ENCODE measurements around the gene TSHZ2.

TSHZ2 gene

GRCh38 chr20:53330601-53331140 is 358.5 kb downstream of the TSHZ2 start:
- DNase-seq, result no peak

- no peak for DNase-seq
These were observed 359.2 kb downstream of the TSHZ2 start for GRCh38 chr20:53331151-53331973.

- no peak for DNase-seq
These were observed 360.1 kb downstream of the TSHZ2 start for GRCh38 chr20:53332022-53332837.

- DNase-seq, result no peak
These were observed 362.7 kb downstream of the TSHZ2 start for GRCh38 chr20:53334861-53335260.

GRCh38 chr20:53335555-53335954 is 363.4 kb downstream of the TSHZ2 start:
- no peak for DNase-seq

GRCh38 chr20:53336892-53337291 is 364.7 kb downstream of the TSHZ2 start:
- no peak for DNase-seq

- no peak for DNase-seq
These were observed 365.4 kb downstream of the TSHZ2 start for GRCh38 chr20:53337390-53338101.

GRCh38 chr20:53338716-53339115 is 366.6 kb downstream of the TSHZ2 start:
- DNase-seq, result no peak

- DNase-seq, result no peak
These were observed 370.3 kb downstream of the TSHZ2 start for GRCh38 chr20:53342429-53342828.

GRCh38 chr20:53343448-53343847 is 371.3 kb downstream of the TSHZ2 start:
- DNase-seq, result no peak

GRCh38 chr20:53344891-53345290 is 372.7 kb downstream of the TSHZ2 start:
- no peak for DNase-seq

GRCh38 chr20:53345536-53346334 is 373.6 kb downstream of the TSHZ2 start:
- DNase-seq, result no peak

- DNase-seq, result no peak
These were observed 374.1 kb downstream of the TSHZ2 start for GRCh38 chr20:53346335-53346648.

GRCh38 chr20:53349730-53350129 is 377.6 kb downstream of the TSHZ2 start:
- DNase-seq, result no peak

- DNase-seq, result no peak
These were observed 380.7 kb downstream of the TSHZ2 start for GRCh38 chr20:53352727-53353440.

GRCh38 chr20:53354314-53354713 is 382.2 kb downstream of the TSHZ2 start:
- DNase-seq, result no peak

GRCh38 chr20:53355790-53356189 is 383.6 kb downstream of the TSHZ2 start:
- DNase-seq, result no peak

GRCh38 chr20:53359425-53359824 is 387.3 kb downstream of the TSHZ2 start:
- no peak for DNase-seq

- DNase-seq, result no peak
These were observed 388.7 kb downstream of the TSHZ2 start for GRCh38 chr20:53360852-53361251.

GRCh38 chr20:53362736-53363135 is 390.6 kb downstream of the TSHZ2 start:
- DNase-seq, result no peak

GRCh38 chr20:53364646-53365045 is 392.5 kb downstream of the TSHZ2 start:
- no peak for DNase-seq

- DNase-seq, result no peak
These were observed 392.9 kb downstream of the TSHZ2 start for GRCh38 chr20:53365076-53365475.
